KMS-11 (cell line): ENCODE data around the gene SPRR2A.
"Not testable (repeated sequence)": the region's sequence is repeated elsewhere in the genome, so short reads cannot be mapped to it uniquely, and the experiment has no call there.

Experiments
- H2AFZ ChIP-seq: fragments of 200-600 bp; sonication (generic); 2 replicates; pipeline ENCODE4 v1.6.1; 2016; ENCODE audit warnings: antibody characterized with exemption, mixed run types, low read depth
- H3K27ac ChIP-seq: fragments of 200-600 bp; sonication (generic); 2 replicates; pipeline ENCODE4 v1.6.1; 2016; ENCODE audit warnings: mild to moderate bottlenecking, mixed run types
- H3K27me3 ChIP-seq: fragments of 200-600 bp; sonication (generic); 2 replicates; pipeline ENCODE4 v1.6.1; 2017; ENCODE audit warnings: mild to moderate bottlenecking, low read depth, mixed run types, moderate library complexity; ENCODE audit not compliant: insufficient read depth
- H3K36me3 ChIP-seq: fragments of 200-600 bp; sonication (generic); 2 replicates; pipeline ENCODE4 v1.6.1; 2017; ENCODE audit warnings: mild to moderate bottlenecking, mixed run types; ENCODE audit not compliant: insufficient read depth
- H3K4me1 ChIP-seq: fragments of 200-600 bp; sonication (generic); 2 replicates; pipeline ENCODE4 v1.6.1; 2016; ENCODE audit warnings: mild to moderate bottlenecking, low read depth, mixed run types; ENCODE audit not compliant: poor library complexity, severe bottlenecking
- H3K4me2 ChIP-seq: fragments of 200-600 bp; sonication (generic); 2 replicates; pipeline ENCODE4 v1.7.0; 2016; ENCODE audit warnings: mild to moderate bottlenecking, mixed run types
- H3K4me3 ChIP-seq: fragments of 200-600 bp; sonication (generic); IDR thresholded peaks from 2 replicates; pipeline ENCODE4 v1.6.1; 2017; ENCODE audit warnings: low read depth, low read length, mixed read lengths; ENCODE audit not compliant: insufficient read depth
- H3K79me2 ChIP-seq: fragments of 200-600 bp; sonication (generic); 2 replicates; pipeline ENCODE4 v1.6.1; 2016; ENCODE audit warnings: low read depth, mixed run types; ENCODE audit not compliant: insufficient read depth
- H3K9ac ChIP-seq: fragments of 200-600 bp; sonication (generic); 2 replicates; pipeline ENCODE4 v1.6.1; 2016; ENCODE audit warnings: mild to moderate bottlenecking, mixed run types
- H4K20me1 ChIP-seq: fragments of 200-600 bp; sonication (generic); 2 replicates; pipeline ENCODE4 v1.6.1; 2016; ENCODE audit warnings: mild to moderate bottlenecking, mixed run types; ENCODE audit not compliant: insufficient read depth
- CTCF ChIP-seq: fragments of 200-600 bp; sonication (generic); conservative IDR thresholded peaks from 2 replicates; pipeline ENCODE4 v1.6.1; 2017; ENCODE audit warnings: low read depth, mild to moderate bottlenecking, antibody characterized with exemption, low read length, moderate library complexity, mixed read lengths

SPRR2A gene

GRCh38 chr1:153071511-153071910 is 14.2 kb upstream of the SPRR2A start, which contains the start of gene SPRR2B:
SPRR2B (minus strand) TSS chr1:153071611; CDS start chr1:153070839, 772 bp downstream.
- Histone ChIP-seq H3K4me3 (no peak within 1 kb of the TSS), H2AFZ (no peak within 1 kb of the TSS)
- TF ChIP-seq CTCF, result no peak

GRCh38 chr1:153070243-153070642 is 12.9 kb upstream of the SPRR2A start:
- H3K79me2 ChIP-seq, result no peaks in the 10 kb centered on the region
- H4K20me1 ChIP-seq, result no peaks in the 10 kb centered on the region
- no peaks in the 10 kb centered on the region for H3K4me1 ChIP-seq
- H3K36me3 ChIP-seq, result no peaks in the 10 kb centered on the region
- no peak overlapping the region for H3K4me2 ChIP-seq
- H2AFZ ChIP-seq, result no peak overlapping the region
- H3K9ac ChIP-seq, result no peak overlapping the region
- no peak overlapping the region for H3K27ac ChIP-seq
- TF ChIP-seq CTCF, result no peak
- no peaks in the 10 kb centered on the region for H3K27me3 ChIP-seq
- no peak overlapping the region for H3K4me3 ChIP-seq

More at GRCh38 chr1:153071511-153071910, 14.2 kb upstream of the SPRR2A start, which contains the start of gene SPRR2B:
- Histone ChIP-seq H4K20me1 (no peaks in the 10 kb centered on the region), H3K4me1 (no peaks in the 10 kb centered on the region), H3K27ac (no peak within 1 kb of the TSS), H3K79me2 (no peaks in the 10 kb centered on the region), H3K36me3 (no peaks in the 10 kb centered on the region), H3K27me3 (no peaks in the 10 kb centered on the region), H3K9ac (no peak within 1 kb of the TSS), H3K4me2 (no peak within 1 kb of the TSS)

GRCh38 chr1:153058826-153059784 is 1.8 kb upstream of the SPRR2A start:
- TF ChIP-seq CTCF, result no peak

GRCh38 chr1:153058154-153058553 is 842 bp upstream of the SPRR2A start:
- no peak overlapping the region for H3K4me3 ChIP-seq
- no peaks in the 10 kb centered on the region for H3K36me3 ChIP-seq
- no peaks in the 10 kb centered on the region for H3K27me3 ChIP-seq
- H3K4me1 ChIP-seq, result peaks cover 6% of the 10 kb centered on the region
- H3K9ac ChIP-seq, result no peak overlapping the region
- peak; percentile 47; the same call in 1 of the 2 replicates for TF ChIP-seq CTCF
- no peaks in the 10 kb centered on the region for H4K20me1 ChIP-seq
- no peak overlapping the region for H2AFZ ChIP-seq
- H3K4me2 ChIP-seq, result no peak overlapping the region
- H3K27ac ChIP-seq, result no peak overlapping the region
- H3K79me2 ChIP-seq, result no peaks in the 10 kb centered on the region

More at GRCh38 chr1:153058826-153059784, 1.8 kb upstream of the SPRR2A start:
- no peak overlapping the region for H3K4me2 ChIP-seq
- H3K4me1 ChIP-seq, result peaks cover 6% of the 10 kb centered on the region
- no peaks in the 10 kb centered on the region for H3K79me2 ChIP-seq
- no peaks in the 10 kb centered on the region for H3K27me3 ChIP-seq
- H3K9ac ChIP-seq, result no peak overlapping the region
- H4K20me1 ChIP-seq, result no peaks in the 10 kb centered on the region
- H3K36me3 ChIP-seq, result no peaks in the 10 kb centered on the region
- no peak overlapping the region for H3K4me3 ChIP-seq
- no peak overlapping the region for H3K27ac ChIP-seq
- H2AFZ ChIP-seq, result no peak overlapping the region

GRCh38 chr1:153056111-153056510 is 1.2 kb downstream of the SPRR2A start:
- not testable (repeated sequence) for H3K79me2 ChIP-seq, H3K27ac ChIP-seq, H3K36me3 ChIP-seq, H4K20me1 ChIP-seq, H3K4me1 ChIP-seq, H3K4me2 ChIP-seq, H3K9ac ChIP-seq, H2AFZ ChIP-seq, H3K4me3 ChIP-seq, H3K27me3 ChIP-seq
